Measurements from ENCODE around the gene LCN10. TPM values are rescaled to one million over a fixed set of nuclear protein-coding genes. Genes with fewer than 3 reads are reported as not detected.

The LCN10 gene
- total RNA-seq, 4 donors from 2014 or later = 0.68 to 8.6 (median 3.8) TPM

DNA sequence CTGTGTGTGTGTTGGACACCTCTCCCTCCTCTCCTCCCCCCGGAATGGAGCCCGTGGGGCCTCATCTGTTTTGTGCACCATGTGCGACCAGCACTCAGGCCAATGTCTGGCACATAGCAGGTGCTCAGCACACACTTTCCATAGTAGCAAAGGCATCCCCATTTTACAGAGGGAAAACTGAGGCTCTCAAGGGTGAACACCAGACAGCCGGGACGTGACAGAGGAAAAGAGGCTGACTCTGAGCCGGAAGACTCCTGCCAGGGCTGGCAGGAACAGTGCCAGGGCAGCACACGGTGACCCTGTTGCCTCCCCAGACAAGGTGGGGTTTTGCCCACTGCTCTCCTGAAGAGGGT lies 53.7 kb downstream of the LCN10 start:
- TF ChIP-seq, protein P1, sequence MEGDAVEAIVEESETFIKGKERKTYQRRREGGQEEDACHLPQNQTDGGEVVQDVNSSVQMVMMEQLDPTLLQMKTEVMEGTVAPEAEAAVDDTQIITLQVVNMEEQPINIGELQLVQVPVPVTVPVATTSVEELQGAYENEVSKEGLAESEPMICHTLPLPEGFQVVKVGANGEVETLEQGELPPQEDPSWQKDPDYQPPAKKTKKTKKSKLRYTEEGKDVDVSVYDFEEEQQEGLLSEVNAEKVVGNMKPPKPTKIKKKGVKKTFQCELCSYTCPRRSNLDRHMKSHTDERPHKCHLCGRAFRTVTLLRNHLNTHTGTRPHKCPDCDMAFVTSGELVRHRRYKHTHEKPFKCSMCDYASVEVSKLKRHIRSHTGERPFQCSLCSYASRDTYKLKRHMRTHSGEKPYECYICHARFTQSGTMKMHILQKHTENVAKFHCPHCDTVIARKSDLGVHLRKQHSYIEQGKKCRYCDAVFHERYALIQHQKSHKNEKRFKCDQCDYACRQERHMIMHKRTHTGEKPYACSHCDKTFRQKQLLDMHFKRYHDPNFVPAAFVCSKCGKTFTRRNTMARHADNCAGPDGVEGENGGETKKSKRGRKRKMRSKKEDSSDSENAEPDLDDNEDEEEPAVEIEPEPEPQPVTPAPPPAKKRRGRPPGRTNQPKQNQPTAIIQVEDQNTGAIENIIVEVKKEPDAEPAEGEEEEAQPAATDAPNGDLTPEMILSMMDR (IDR thresholded peaks at IDR 0.05; ENCODE audit: low read depth) = no peak

DNA sequence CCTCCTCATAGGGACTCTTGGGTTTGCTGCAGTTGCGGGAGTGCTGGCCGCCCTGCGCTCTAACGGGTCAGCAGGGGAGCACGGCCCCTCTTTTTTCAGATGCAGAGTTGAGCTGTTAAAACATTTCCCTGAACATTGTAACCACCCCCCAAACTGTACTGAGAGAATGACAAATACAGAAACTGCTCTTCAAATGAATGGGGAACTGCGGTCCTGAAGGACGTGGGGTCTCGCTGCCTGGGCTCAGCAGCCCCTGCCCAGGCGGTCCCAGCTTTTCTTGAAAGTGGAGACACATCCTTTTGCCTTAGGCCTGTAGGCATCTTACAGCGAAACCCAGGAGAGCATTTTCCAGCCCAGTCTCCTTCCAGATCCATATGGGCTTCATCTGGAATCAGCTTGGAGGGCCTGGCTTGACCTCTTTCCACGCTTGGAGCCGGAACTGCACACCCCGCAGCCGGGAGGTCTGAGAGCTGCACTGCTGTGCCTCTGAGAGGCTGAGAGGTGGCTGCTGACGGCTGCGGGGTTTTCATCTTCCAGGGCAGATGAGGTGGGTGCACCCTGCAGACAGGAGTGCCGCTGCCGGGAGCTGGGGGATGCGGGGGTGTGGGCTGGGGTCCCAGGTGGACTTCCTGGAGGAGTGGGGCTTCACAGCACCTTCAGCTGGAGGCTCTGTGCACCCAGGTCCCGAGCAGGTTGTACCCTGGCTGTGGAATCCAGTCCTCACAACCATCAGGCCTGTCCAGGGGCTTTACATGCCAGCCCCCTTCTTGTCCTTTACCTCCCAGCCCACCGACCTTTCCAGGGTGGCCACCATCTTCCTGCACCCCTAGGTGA lies 54.2 kb downstream of the LCN10 start:
- TF ChIP-seq, protein P1 (IDR thresholded peaks at IDR 0.05; ENCODE audit: low read depth) = no peak

Small RNA genes lying within 50 kb of the gene (small RNA-seq; reads per million reads assigned to genes)
- gene ATP6V1G1P3 = not detected
- not detected for gene MIR6722

Other genes starting within 250 kb of the LCN10 start
- 10 to 100 TPM; 18.0 to 94.4 (median 21.3) TPM for gene NOTCH1, start 196.9 kb downstream of the LCN10 start, total RNA-seq
- gene EGFL7, start 80.0 kb downstream of the LCN10 start, total RNA-seq = 100 to 1,000 TPM in 2 of 4 donors, 10 to 100 TPM in 2; 47.6 to 161 (median 102) TPM
- gene AGPAT2, start 55.5 kb downstream of the LCN10 start, total RNA-seq = 1,000 to 10,000 TPM in 1 of 4 donors, 100 to 1,000 TPM in 3; 300 to 1,989 (median 392) TPM
- gene DIPK1B, start 30.4 kb downstream of the LCN10 start, total RNA-seq = 1 to 10 TPM; 1.9 to 7.9 (median 5.6) TPM
- gene LCN6, start 5.6 kb upstream of the LCN10 start, total RNA-seq = 10 to 100 TPM in 2 of 4 donors, 1 to 10 TPM in 2; 2.4 to 18.3 (median 7.9) TPM
- gene LCN8, start 15.3 kb upstream of the LCN10 start, total RNA-seq = not detected
- not detected for gene LCN15, start 21.6 kb upstream of the LCN10 start, total RNA-seq
- gene TMEM141, start 48.4 kb upstream of the LCN10 start, total RNA-seq = 10 to 100 TPM; 22.2 to 68.8 (median 54.4) TPM
- gene CCDC183, start 53.4 kb upstream of the LCN10 start, total RNA-seq = 1 to 10 TPM in 2 of 4 donors, under 1 TPM in 2; 0.51 to 2.4 (median 1.5) TPM
- 10 to 100 TPM; 29.4 to 78.2 (median 33.4) TPM for gene RABL6, start 65.0 kb upstream of the LCN10 start, total RNA-seq
- 1 to 10 TPM in 1 of 4 donors, under 1 TPM in 3; 0.33 to 3.0 (median 0.48) TPM for gene AJM1, start 99.5 kb upstream of the LCN10 start, total RNA-seq
- 10 to 100 TPM; 31.8 to 56.6 (median 45.7) TPM for gene PHPT1, start 106.5 kb upstream of the LCN10 start, total RNA-seq
- gene MAMDC4, start 109.4 kb upstream of the LCN10 start, total RNA-seq = 1 to 10 TPM in 2 of 4 donors, under 1 TPM in 1, not detected in 1; 0.68 to 1.5 (median 1.1) TPM
- 100 to 1,000 TPM; 187 to 332 (median 293) TPM for gene EDF1, start 123.4 kb upstream of the LCN10 start, total RNA-seq
- 1 to 10 TPM; 2.9 to 7.7 (median 6.1) TPM for gene TRAF2, start 143.6 kb upstream of the LCN10 start, total RNA-seq
- 100 to 1,000 TPM in 3 of 4 donors, 10 to 100 TPM in 1; 87.9 to 363 (median 126) TPM for gene FBXW5, start 201.8 kb upstream of the LCN10 start, total RNA-seq
- 1 to 10 TPM in 1 of 4 donors, not detected in 3; 2.6 TPM for gene C8G, start 202.3 kb upstream of the LCN10 start, total RNA-seq
- gene LCN12, start 209.3 kb upstream of the LCN10 start, total RNA-seq = not detected
- 10 to 100 TPM; 15.5 to 57.3 (median 26.8) TPM for gene PTGDS, start 234.6 kb upstream of the LCN10 start, total RNA-seq
- not detected for gene LCNL1, start 240.1 kb upstream of the LCN10 start, total RNA-seq
- 10 to 100 TPM in 3 of 4 donors, 1 to 10 TPM in 1; 5.1 to 30.6 (median 26.9) TPM for gene PAXX, start 249.5 kb upstream of the LCN10 start, total RNA-seq

Measured in subcutaneous adipose tissue (tissue), 4 donors.